Vagina (tissue), 2 donors: ENCODE data around the gene CSRNP3.

Experiments
- CTCF ChIP-seq, 3 experiments: fragments of 450-650 bp in 2 of 3; fragments of 200-600 bp in 1 of 3; sonication (generic) in 1 of 3; IDR thresholded peaks; one replicate each; pipeline ENCODE4 v1.5.1; 2017 to 2019; ENCODE audit warnings: antibody characterized with exemption in 3 of 3, mild to moderate bottlenecking in 2 of 3, moderate library complexity in 2 of 3
- POLR2A ChIP-seq, 2 donors: fragments of 450-650 bp; IDR thresholded peaks; one replicate each; pipeline ENCODE4 v1.6.1; 2017; ENCODE audit warnings: antibody characterized with exemption in 2 of 2, mild to moderate bottlenecking in 2 of 2, moderate library complexity in 2 of 2

- no peak for TF ChIP-seq CTCF (IDR thresholded peaks at IDR 0.05)
- TF ChIP-seq POLR2A (IDR thresholded peaks at IDR 0.05), result no peak
Measured at GRCh38 chr2:165494573-165494972, 25.1 kb downstream of the CSRNP3 start.
